ENCODE data around the gene HOXB3. TPM values are rescaled to one million over a fixed set of nuclear protein-coding genes. Genes with fewer than 3 reads are reported as not detected.
A peak's percentile ranks its signal among the peaks of the same experiment; 100 is the strongest.

Gene HOXB3
- total and polyA plus RNA-seq, 2 of the 4 experiments (the other 2 are of a cell fraction) = 6.3 to 59.6 TPM

- TF ChIP-seq RAD21 (IDR thresholded peaks at IDR 0.05; ENCODE audit: low read length) (no peak), RCOR1 (IDR thresholded peaks at IDR 0.05; ENCODE audit: insufficient replicate concordance, low read length) (no peak)
Measured at GRCh38 chr17:48587276-48588073, 2.6 kb downstream of the HOXB3 start (continued).

GRCh38 chr17:48586355-48587258 is 3.4 kb downstream of the HOXB3 start:
- peak overlapping the region; percentile 99 for H3K14ac ChIP-seq (replicated peaks; ENCODE audit: low read depth, low read length)
- ChIA-PET POLR2A (ENCODE audit: unreplicated experiment) (interaction anchor here (0.6 to 1.6 kb wide), 9 partner anchors 22 to 278 kb away, joined by 3 to 5 read pairs (median 4); no protein-coding TSS in a partner anchor), CTCF (interaction anchor here (2.6 kb wide), 1 partner anchor 235 kb away, joined by 15 read pairs; no protein-coding TSS in a partner anchor)
- H2BK15ac ChIP-seq (ENCODE audit: low read depth, low read length) = peak overlapping the region; percentile 95; the same call in 2 of the 3 replicates
- peak overlapping the region; percentile 96 for H3K18ac ChIP-seq (ENCODE audit: low read depth, low read length)
- H3K4ac ChIP-seq (ENCODE audit: low read depth, low read length) = peak overlapping the region; percentile 99
- dilution Hi-C loops (cut with HindIII; ENCODE audit: low sequenced_read_pairs, unreplicated experiment) (no loop called here), intact Hi-C loops (cut with micrococcal nuclease) (no loop called here), in situ Hi-C loops (cut with MboI; ENCODE audit: low sequenced_read_pairs) (no loop called here)
- ATAC-seq (ENCODE audit: low read depth) (no peak), DNase-seq (peak; percentile 41)
- no peaks in the 10 kb centered on the region; the same call in 1 of the 2 replicates for H4K20me1 ChIP-seq (ENCODE audit: insufficient read depth, low read length)
- H3K23ac ChIP-seq (ENCODE audit: low read depth, low read length) = peak overlapping the region; percentile 99
- peak overlapping the region; percentile 99 for H4K91ac ChIP-seq (ENCODE audit: insufficient read depth, low read depth, low read length)
- TF ChIP-seq MXI1 (IDR thresholded peaks at IDR 0.05; ENCODE audit: borderline replicate concordance, low read depth, low read length) (no peak), BHLHE40 (IDR thresholded peaks at IDR 0.05; ENCODE audit: low read depth, low read length) (0 out of 2 replicates have a peak, but pooled peaks have one; percentile 3), MAFK (IDR thresholded peaks at IDR 0.05; ENCODE audit: low read depth, low read length) (no peak), MAZ (IDR thresholded peaks at IDR 0.05; ENCODE audit: borderline replicate concordance, low read depth, low read length) (peak; percentile 30; the same call in 1 of the 2 replicates), SMC3 (IDR thresholded peaks at IDR 0.05; ENCODE audit: low read depth, low read length) (no peak), CHD1 (IDR thresholded peaks at IDR 0.05; ENCODE audit: low read depth, low read length) (peak; percentile 87)
- no peaks in the 10 kb centered on the region for H3K9me3 ChIP-seq (ENCODE audit: control insufficient read depth, insufficient read depth, low read length)
- H3K9ac ChIP-seq (ENCODE audit: low read depth, low read length) = peak overlapping the region; percentile 100
- H3K4me2 ChIP-seq (ENCODE audit: low read depth, low read length) = peak overlapping the region; percentile 98
- no CpG with 5 or more reads among the region's 34 CpGs for WGBS, 2 experiments (ENCODE audit: extremely low coverage in 2 of 2, insufficient read length in 1 of 2)
- peak overlapping the region; percentile 96 for H4K5ac ChIP-seq (ENCODE audit: low read depth, low read length)
- peak overlapping the region; percentile 100 for H3K56ac ChIP-seq (ENCODE audit: extremely low read depth, insufficient read depth, low read length)
- BruUV-seq (replicated peaks) = no TSS peak
- peak overlapping the region; percentile 84 for H2BK20ac ChIP-seq (ENCODE audit: low read depth, low read length)
- H3K9me1 ChIP-seq (ENCODE audit: insufficient read depth, low read length) = no peaks in the 10 kb centered on the region; the same call in 1 of the 2 replicates
- H3K27me3 ChIP-seq (ENCODE audit: control insufficient read depth, insufficient read depth, low read length) = no peaks in the 10 kb centered on the region
- H2BK5ac ChIP-seq (ENCODE audit: low read depth, low read length, poor library complexity, severe bottlenecking) = peak overlapping the region; percentile 99
- H2AFZ ChIP-seq (replicated peaks; ENCODE audit: low read length, poor library complexity) = no peak overlapping the region
- H3K36me3 ChIP-seq (ENCODE audit: control insufficient read depth, insufficient read depth, low read length) = peaks cover 17% of the 10 kb centered on the region; the same call in 1 of the 2 replicates
- peak overlapping the region; percentile 99 for H3K27ac ChIP-seq (ENCODE audit: insufficient read depth, low read length)
- peak overlapping the region; percentile 97 for H2BK120ac ChIP-seq (ENCODE audit: low read depth, low read length)
- H2AK5ac ChIP-seq (ENCODE audit: low read depth, low read length) = peak overlapping the region; percentile 92
- no peaks in the 10 kb centered on the region for H3K79me1 ChIP-seq (ENCODE audit: low read depth in 1 of 2, low read length in 2 of 2)
- H4K8ac ChIP-seq (ENCODE audit: low read depth in 2 of 2, low read length in 2 of 2) = peak overlapping the region; percentile 96 to 99
- peak overlapping the region; percentile 90 for H2AK9ac ChIP-seq (replicated peaks; ENCODE audit: low read depth, low read length, poor library complexity)
- H3K4me1 ChIP-seq (ENCODE audit: control insufficient read depth, insufficient read depth, low read length) = peaks cover 12% of the 10 kb centered on the region
- peak overlapping the region; percentile 91 for H3K4me3 ChIP-seq (ENCODE audit: insufficient read depth, low read depth, low read length)
